Smooth muscle cell (in vitro differentiated cells): ENCODE measurements around the gene FSTL4. TPM values are rescaled to one million over a fixed set of nuclear protein-coding genes. Genes with fewer than 3 reads are reported as not detected.

Source experiments
- DNase-seq: peaks from one replicate; lab custom pipeline; 2025; ENCODE audit not compliant: unreplicated experiment; lab: John Stamatoyannopoulos, UW
- H2AFZ ChIP-seq: fragments of 200-600 bp; sonication (generic); 2 replicates; pipeline ENCODE4 v1.6.0; 2016; ENCODE audit warnings: antibody characterized with exemption, low read depth, mild to moderate bottlenecking
- H3F3A ChIP-seq: fragments of 200-600 bp; sonication (generic); 2 replicates; pipeline ENCODE4 v1.6.0; 2017; ENCODE audit warnings: antibody characterized with exemption, low read depth
- H3K27ac ChIP-seq: fragments of 200-600 bp; sonication (generic); 2 replicates; pipeline ENCODE4 v1.5.1; 2016; ENCODE audit warnings: low read depth, mild to moderate bottlenecking
- H3K27me3 ChIP-seq: fragments of 200-600 bp; sonication (generic); 2 replicates; pipeline ENCODE4 v1.6.1; 2016; ENCODE audit warnings: low read depth, mild to moderate bottlenecking
- H3K36me3 ChIP-seq: fragments of 200-600 bp; sonication (generic); 2 replicates; pipeline ENCODE4 v1.5.1; 2016; ENCODE audit warnings: low read depth
- H3K4me1 ChIP-seq: fragments of 200-600 bp; sonication (generic); 2 replicates; pipeline ENCODE4 v1.5.1; 2016; ENCODE audit warnings: low read depth
- H3K4me2 ChIP-seq: fragments of 200-600 bp; sonication (generic); 2 replicates; pipeline ENCODE4 v1.6.0; 2016; ENCODE audit warnings: mild to moderate bottlenecking
- H3K4me3 ChIP-seq: fragments of 200-600 bp; sonication (generic); 2 replicates; pipeline ENCODE4 v1.5.1; 2016; ENCODE audit warnings: mild to moderate bottlenecking
- H3K79me2 ChIP-seq: fragments of 200-600 bp; sonication (generic); 2 replicates; pipeline ENCODE4 v1.6.0; 2016; ENCODE audit warnings: low read depth, mild to moderate bottlenecking
- H3K9ac ChIP-seq: fragments of 200-600 bp; sonication (generic); 2 replicates; pipeline ENCODE4 v1.6.0; 2016; ENCODE audit warnings: low read depth
- H3K9me3 ChIP-seq: fragments of 200-600 bp; sonication (generic); replicated peaks from 2 replicates; pipeline ENCODE4 v1.5.1; 2016; ENCODE audit warnings: low read depth
- H4K20me1 ChIP-seq: fragments of 200-600 bp; sonication (generic); 2 replicates; pipeline ENCODE4 v1.6.0; 2016; ENCODE audit warnings: low read depth
- WGBS: methylation state at CpG from one replicate; pipeline ENCODE4 v1.1.7; 2016; ENCODE audit warnings: low lambda C conversion rate; 5-methylcytosine and 5-hydroxymethylcytosine counted together
- polyA plus RNA-seq: library from polyadenylated mRNA; unstranded; fragments of >200 nt; fragmentation: Nextera tagmentation; extraction: Ambion mirVana; gene quantifications from 2 replicates; pipeline ENCODE4 v1.2.1, GENCODE V29; 2016
- total RNA-seq: library from RNA; depleted of rRNA; stranded (reverse); fragments of >200 nt; gene quantifications from 2 replicates; pipeline ENCODE4 v1.2.3, GENCODE V29; 2014
- TF ChIP-seq, protein P1 (sequence below): fragments of 200-600 bp; sonication (generic); IDR thresholded peaks from 2 replicates; pipeline ENCODE4 v1.5.1; 2017; ENCODE audit warnings: borderline replicate concordance, mild to moderate bottlenecking, antibody characterized with exemption; ENCODE audit not compliant: insufficient read depth, poor library complexity, severe bottlenecking

FSTL4 gene
- total and polyA plus RNA-seq, 2 experiments from 2014 or later: 0.49 TPM; not detected in 1

DNA sequence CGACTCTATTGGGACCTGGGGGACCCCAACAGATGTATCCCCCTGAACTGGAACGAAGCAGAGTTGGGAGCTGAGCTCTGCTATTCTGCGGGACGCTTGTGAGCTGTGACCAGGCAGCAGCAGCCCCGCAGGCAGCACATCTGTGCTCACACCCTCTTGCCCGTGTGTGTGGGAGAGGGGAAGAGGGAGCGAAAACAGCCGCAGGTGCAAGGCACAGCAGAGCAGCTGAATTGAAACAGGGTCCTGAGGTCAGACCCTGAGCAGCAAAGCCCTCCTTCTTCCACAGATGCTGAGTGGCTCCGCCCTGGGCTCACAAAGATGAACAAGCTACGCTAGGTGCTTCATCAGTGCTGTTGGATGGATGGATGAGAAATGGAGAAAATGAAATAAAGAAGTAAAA lies 361.8 kb downstream of the FSTL4 start:
- Histone ChIP-seq H3K27ac (no peak overlapping the region), H4K20me1 (no peaks in the 10 kb centered on the region), H3K27me3 (peaks cover 5% of the 10 kb centered on the region), H2AFZ (no peak overlapping the region), H3K9ac (no peak overlapping the region), H3K79me2 (no peaks in the 10 kb centered on the region), H3K4me1 (no peaks in the 10 kb centered on the region), H3K36me3 (no peaks in the 10 kb centered on the region), H3K4me3 (no peak overlapping the region), H3F3A (no peaks in the 10 kb centered on the region), H3K9me3 (no peaks in the 10 kb centered on the region), H3K4me2 (no peak overlapping the region)
- TF ChIP-seq, protein P1, sequence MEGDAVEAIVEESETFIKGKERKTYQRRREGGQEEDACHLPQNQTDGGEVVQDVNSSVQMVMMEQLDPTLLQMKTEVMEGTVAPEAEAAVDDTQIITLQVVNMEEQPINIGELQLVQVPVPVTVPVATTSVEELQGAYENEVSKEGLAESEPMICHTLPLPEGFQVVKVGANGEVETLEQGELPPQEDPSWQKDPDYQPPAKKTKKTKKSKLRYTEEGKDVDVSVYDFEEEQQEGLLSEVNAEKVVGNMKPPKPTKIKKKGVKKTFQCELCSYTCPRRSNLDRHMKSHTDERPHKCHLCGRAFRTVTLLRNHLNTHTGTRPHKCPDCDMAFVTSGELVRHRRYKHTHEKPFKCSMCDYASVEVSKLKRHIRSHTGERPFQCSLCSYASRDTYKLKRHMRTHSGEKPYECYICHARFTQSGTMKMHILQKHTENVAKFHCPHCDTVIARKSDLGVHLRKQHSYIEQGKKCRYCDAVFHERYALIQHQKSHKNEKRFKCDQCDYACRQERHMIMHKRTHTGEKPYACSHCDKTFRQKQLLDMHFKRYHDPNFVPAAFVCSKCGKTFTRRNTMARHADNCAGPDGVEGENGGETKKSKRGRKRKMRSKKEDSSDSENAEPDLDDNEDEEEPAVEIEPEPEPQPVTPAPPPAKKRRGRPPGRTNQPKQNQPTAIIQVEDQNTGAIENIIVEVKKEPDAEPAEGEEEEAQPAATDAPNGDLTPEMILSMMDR: no peak
- 90% methylated on average over 9 of the region's 10 CpGs for WGBS
- no peak for DNase-seq

DNA sequence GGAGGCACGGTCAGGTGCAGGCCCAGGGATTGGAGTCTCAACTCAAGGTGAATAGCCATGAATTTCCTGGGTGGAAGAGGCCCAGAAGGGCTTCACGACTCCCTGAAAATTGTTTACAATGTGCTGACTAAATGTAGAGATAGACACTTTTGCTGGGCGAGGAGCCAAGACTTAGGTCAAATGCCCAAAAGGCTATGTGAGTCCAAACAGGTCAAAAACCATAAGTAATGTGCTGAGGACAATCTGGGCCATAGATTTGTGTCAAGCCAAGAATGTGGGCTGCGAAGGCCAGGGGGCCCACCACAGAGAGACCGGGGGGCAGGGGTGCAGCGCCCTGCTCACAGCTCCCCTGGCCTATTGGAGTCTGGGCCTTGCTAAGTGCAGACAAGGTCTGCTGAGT lies 362.7 kb downstream of the FSTL4 start:
- no peaks in the 10 kb centered on the region for H3K36me3 ChIP-seq
- H3K79me2 ChIP-seq: no peaks in the 10 kb centered on the region
- H3K4me1 ChIP-seq: no peaks in the 10 kb centered on the region
- H3K4me3 ChIP-seq: no peak overlapping the region
- 90% methylated on average over 6 of the region's 6 CpGs for WGBS
- no peak overlapping the region for H3K27ac ChIP-seq
- H3K4me2 ChIP-seq: no peak overlapping the region
- no peak overlapping the region for H2AFZ ChIP-seq
- no peaks in the 10 kb centered on the region for H3F3A ChIP-seq
- TF ChIP-seq, protein P1: no peak
- H3K27me3 ChIP-seq: peaks cover 5% of the 10 kb centered on the region
- H4K20me1 ChIP-seq: no peaks in the 10 kb centered on the region
- no peaks in the 10 kb centered on the region for H3K9me3 ChIP-seq
- H3K9ac ChIP-seq: no peak overlapping the region
- no peak for DNase-seq

DNA sequence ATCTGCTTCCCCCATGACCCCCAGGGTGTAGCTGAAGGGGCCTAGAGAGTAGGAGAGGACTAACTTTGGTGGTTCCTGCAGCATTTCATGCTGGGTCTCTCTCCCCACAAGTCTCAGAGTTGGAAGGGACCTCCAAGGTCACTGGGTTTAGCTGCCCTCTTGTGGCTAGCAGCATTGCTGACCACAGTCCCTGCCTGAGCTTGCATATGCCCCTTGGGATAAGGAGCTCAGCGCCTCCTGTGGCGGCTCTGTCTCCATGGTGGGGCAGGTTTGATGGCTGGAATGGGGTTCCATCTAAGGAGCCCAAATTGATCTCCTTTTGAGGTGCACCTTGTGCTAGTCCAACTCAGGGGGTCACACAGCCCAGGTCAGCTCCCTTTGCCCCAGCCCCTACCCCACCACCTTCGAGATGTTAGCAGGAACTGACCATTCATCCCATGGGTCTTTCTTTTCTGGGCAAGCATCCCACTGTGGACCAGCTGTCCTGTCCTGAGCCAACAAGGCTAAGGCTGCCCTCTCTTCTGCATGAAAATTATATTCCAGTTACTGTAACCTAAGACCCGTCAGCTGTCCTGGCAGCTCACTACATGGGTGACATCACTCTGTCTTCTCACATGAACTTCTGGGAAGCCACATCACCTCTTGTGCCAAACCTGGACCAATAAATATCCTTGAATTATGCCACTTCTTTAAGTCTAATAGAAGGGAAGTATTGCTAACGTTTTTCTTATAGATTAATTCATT lies 364.3 kb downstream of the FSTL4 start:
- Histone ChIP-seq H3K27me3 (peaks cover 5% of the 10 kb centered on the region), H4K20me1 (no peaks in the 10 kb centered on the region), H2AFZ (no peak overlapping the region), H3K36me3 (no peaks in the 10 kb centered on the region), H3K27ac (no peak overlapping the region), H3F3A (no peaks in the 10 kb centered on the region), H3K4me2 (no peak overlapping the region), H3K4me1 (no peaks in the 10 kb centered on the region), H3K79me2 (no peaks in the 10 kb centered on the region), H3K9ac (no peak overlapping the region), H3K4me3 (no peak overlapping the region), H3K9me3 (no peaks in the 10 kb centered on the region)
- TF ChIP-seq, protein P1: peak; percentile 21
- no peak for DNase-seq
- 52% methylated on average over 5 of the region's 5 CpGs for WGBS

DNA sequence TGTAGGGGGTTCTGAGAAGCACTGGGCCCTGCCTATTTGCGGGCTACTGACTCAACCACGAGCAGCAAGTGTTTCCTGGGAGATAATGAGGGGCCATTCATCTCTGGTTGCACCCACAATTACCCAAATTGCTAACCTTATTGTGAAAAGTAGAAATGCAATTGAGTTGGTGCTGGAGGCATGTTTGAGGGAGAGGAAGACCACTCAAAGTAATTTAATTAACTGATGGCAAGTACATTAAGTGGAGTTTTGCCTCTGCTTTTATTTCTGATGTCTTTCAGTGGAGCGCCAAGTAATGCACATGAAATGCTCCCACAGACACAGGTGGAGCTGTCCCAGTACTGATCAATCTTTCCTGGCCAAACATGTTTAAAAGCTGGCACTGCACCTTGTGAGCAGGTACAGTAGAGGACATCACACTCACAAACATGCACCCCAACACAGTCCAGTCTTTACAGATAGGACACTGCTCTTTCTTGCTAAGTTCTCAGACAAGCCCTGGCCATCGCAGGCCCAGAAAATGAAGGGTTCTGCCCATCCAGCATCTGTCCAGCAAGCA lies 365.1 kb downstream of the FSTL4 start:
- 90% methylated on average over 4 of the region's 4 CpGs for WGBS
- DNase-seq: no peak

More for the DNA sequence above, 365.1 kb downstream of the FSTL4 start:
- H3K4me2 ChIP-seq: no peak overlapping the region
- no peaks in the 10 kb centered on the region for H3F3A ChIP-seq
- H3K27ac ChIP-seq: no peak overlapping the region
- H3K4me3 ChIP-seq: no peak overlapping the region
- H3K79me2 ChIP-seq: no peaks in the 10 kb centered on the region
- no peaks in the 10 kb centered on the region for H3K36me3 ChIP-seq
- H3K4me1 ChIP-seq: no peaks in the 10 kb centered on the region
- no peaks in the 10 kb centered on the region for H4K20me1 ChIP-seq
- H3K27me3 ChIP-seq: peaks cover 5% of the 10 kb centered on the region
- no peak overlapping the region for H3K9ac ChIP-seq
- TF ChIP-seq, protein P1: no peak
- no peak overlapping the region for H2AFZ ChIP-seq
- no peaks in the 10 kb centered on the region for H3K9me3 ChIP-seq
